Pericardium fibroblast (primary cell): ENCODE data around the gene XAGE2. TPM values are rescaled to one million over a fixed set of nuclear protein-coding genes. Genes with fewer than 3 reads are reported as not detected.

Source experiments
- total RNA-seq: library from RNA; depleted of rRNA; stranded (reverse); fragments of >200 nt; gene quantifications from 2 replicates; pipeline ENCODE4 v1.2.3, GENCODE V29; 2015

Gene XAGE2, protein sequence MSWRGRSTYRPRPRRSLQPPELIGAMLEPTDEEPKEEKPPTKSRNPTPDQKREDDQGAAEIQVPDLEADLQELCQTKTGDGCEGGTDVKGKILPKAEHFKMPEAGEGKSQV
- not detected in 2 replicates for total RNA-seq

DNA sequence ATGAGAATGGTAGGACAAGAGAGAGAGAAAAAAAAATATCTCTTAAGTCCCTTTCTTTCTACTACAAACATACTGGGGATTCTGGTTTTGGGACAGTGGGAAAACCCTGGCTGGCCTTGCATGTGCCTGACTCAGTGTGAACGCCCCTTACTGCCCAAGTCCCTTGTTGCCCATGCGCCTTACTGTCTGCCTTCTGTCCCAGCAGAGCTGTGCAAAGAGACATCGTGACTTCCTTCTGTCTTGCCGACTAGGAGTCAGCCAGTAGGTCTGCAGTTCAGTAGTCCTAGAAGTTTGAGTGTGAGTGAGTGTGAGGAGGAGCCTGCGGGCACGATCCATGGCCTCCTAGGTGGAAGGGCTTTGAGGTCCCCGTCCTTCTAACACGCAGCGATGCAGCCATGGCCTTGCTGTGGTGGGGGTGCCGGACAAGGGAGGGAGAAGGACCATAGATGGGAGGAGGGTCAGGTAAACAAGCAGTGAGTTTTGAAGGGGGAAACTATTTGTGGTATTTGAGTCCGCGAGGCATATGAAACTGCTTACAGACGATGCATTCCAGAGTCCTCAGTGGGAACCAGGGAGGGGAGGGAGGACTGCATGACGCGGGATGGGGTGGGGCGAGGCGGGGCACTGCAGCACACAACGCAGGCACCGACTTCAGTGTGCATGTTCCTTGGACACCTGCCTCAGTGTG, at the start of gene XAGE2:
Gene XAGE2 (plus strand): TSS at position 654 of the 688 bp plus-strand sequence. CDS start 994 bp downstream, outside the sequence.

Other genes with a start within 250 kb of the XAGE2 start
- gene MAGED4, start 184.1 kb upstream of the XAGE2 start, total RNA-seq: 40.2 and 66.0 TPM in 2 replicates
- not detected in 2 replicates for gene XAGE1A, start 126.8 kb downstream of the XAGE2 start, total RNA-seq
- gene XAGE1B, start 148.0 kb downstream of the XAGE2 start, total RNA-seq: not detected in 2 replicates